ENCODE data around the gene MAL. TPM values are rescaled to one million over a fixed set of nuclear protein-coding genes. Genes with fewer than 3 reads are reported as not detected.

Gene MAL
- total RNA-seq (2016; rRNA removed; fragmentation: Illumina TruSeq; extraction: Trizol) (not detected in 2 replicates), polyA plus RNA-seq (2011; rRNA removed) (not detected in 2 replicates), polyA minus RNA-seq (2011; rRNA and poly(A)+ RNA removed; ENCODE audit: low replicate concordance) (not detected in 2 replicates), Bru-seq, nascent RNA (not detected), BruChase-seq, experiment 1, labeled RNA remaining after a 6-hour chase (not detected), BruChase-seq, experiment 2, labeled RNA remaining after a 2-hour chase (percentile 7 among the genes with signal in this experiment)
- total RNA-seq (2016; cell fraction: cytosol; rRNA removed; fragmentation: Illumina TruSeq; extraction: Trizol; ENCODE audit: low read depth) = not detected in 2 replicates
- not detected in 2 replicates for total RNA-seq (2016; cell fraction: insoluble cytoplasmic fraction; rRNA removed; fragmentation: Illumina TruSeq; extraction: Trizol)
- total RNA-seq (2016; cell fraction: membrane; rRNA removed; fragmentation: Illumina TruSeq; extraction: Trizol) = not detected in 2 replicates
- not detected in 2 replicates for total RNA-seq (2016; cell fraction: nucleus; rRNA removed; fragmentation: Illumina TruSeq; extraction: Trizol)
- not detected in 2 replicates for polyA plus RNA-seq (2011; cell fraction: cytosol; rRNA removed)
- not detected in 2 replicates for polyA plus RNA-seq (2011; cell fraction: nucleus; rRNA removed)
- not detected in 2 replicates for polyA plus RNA-seq (2012)
- polyA plus RNA-seq (2016; cell fraction: cytosol; fragmentation: Illumina TruSeq; extraction: Trizol; ENCODE audit: low read depth) = not detected in 2 replicates
- polyA plus RNA-seq (2016; cell fraction: insoluble cytoplasmic fraction; fragmentation: Illumina TruSeq; extraction: Trizol; ENCODE audit: low read depth) = not detected in 2 replicates
- polyA plus RNA-seq (2016; cell fraction: membrane; fragmentation: Illumina TruSeq; extraction: Trizol; ENCODE audit: low read depth) = not detected in 2 replicates
- not detected in 2 replicates for polyA plus RNA-seq (2016; cell fraction: nucleus; fragmentation: Illumina TruSeq; extraction: Trizol; ENCODE audit: insufficient read depth, low read depth)
- polyA minus RNA-seq (2011; cell fraction: cytosol; rRNA and poly(A)+ RNA removed) = not detected in 2 replicates
- not detected in 2 replicates for polyA minus RNA-seq (2011; cell fraction: nucleus; rRNA and poly(A)+ RNA removed)
- long read RNA-seq, experiment 1 = 0 reads
- long read RNA-seq, experiment 2 = 0 reads

- BruUV-seq (replicated peaks) = no TSS peak
- DNase-seq (ENCODE audit: low spot score) (no peak), ATAC-seq (no peak), FAIRE-seq (no peak)
- Histone ChIP-seq H3K9me3 (ENCODE audit: low read length) (no peaks in the 10 kb centered on the region), H3K9ac (ENCODE audit: insufficient read depth, low read depth, low read length) (no peak within 1 kb of the TSS), H2AFZ (ENCODE audit: low read length) (no peak within 1 kb of the TSS), H3K4me1 (ENCODE audit: insufficient read depth, low read length) (peaks cover 5% of the 10 kb centered on the region; the same call in 1 of the 2 replicates), H3K36me3 (replicated peaks in 1 of 2; ENCODE audit: control insufficient read depth in 1 of 2, insufficient read depth in 2 of 2, low read length in 2 of 2) (no peaks in the 10 kb centered on the region), H3K4me2 (ENCODE audit: low read depth, low read length) (no peak within 1 kb of the TSS), H3K27me3 (ENCODE audit: control insufficient read depth in 1 of 2, insufficient read depth in 2 of 2, low read length in 2 of 2) (peaks cover 14 to 81% of the 10 kb centered on the region in 2 experiments; a peak in 4 of 5 replicates), H3K27ac (ENCODE audit: extremely low read length, insufficient read depth, low read length) (no peak within 1 kb of the TSS), H3K79me2 (ENCODE audit: insufficient read depth, low read length) (no peaks in the 10 kb centered on the region), H3K4me3 (replicated peaks in 1 of 3; ENCODE audit: insufficient read depth in 1 of 3, low read depth in 2 of 3, low read length in 3 of 3) (no peak within 1 kb of the TSS), H4K20me1 (ENCODE audit: insufficient read depth, low read length) (no peaks in the 10 kb centered on the region; the same call in 1 of the 2 replicates)
- WGBS (ENCODE audit: low lambda C conversion rate) = 66% methylated on average over 38 of the region's 81 CpGs
- ChIA-PET POLR2A (no interaction called here), CTCF (ENCODE audit: low intra/inter-chr PET ratio, low total read pairs) (interaction anchor here (1.7 kb wide), 1 partner anchor 54 kb away, joined by 3 read pairs; no protein-coding TSS in a partner anchor)
- in situ Hi-C loops (cut with HindIII; ENCODE audit: extremely low pct_ligation_motif_present, low pct_unique_long_range_greater_than_20kb) = loop anchor here (10.0 kb wide), 1 partner anchor 49 kb away; no protein-coding TSS in a partner anchor
- TF ChIP-seq ZNF276 (CRISPR knock-in tag; IDR thresholded peaks at IDR 0.05; ENCODE audit: low read depth) (no peak), HNRNPLL (IDR thresholded peaks at IDR 0.05; ENCODE audit: low read depth, low read length, poor library complexity, severe bottlenecking) (peak; percentile 37)
- intact Hi-C loops (cut with micrococcal nuclease; ENCODE audit: unreplicated experiment) = no loop called here
Measured at GRCh38 chr2:95025406-95026319, at the start of gene MAL. Gene MAL, plus strand, starts transcription at chr2:95025708. Its CDS starts 85 bp downstream, at chr2:95025793.

All from HepG2 (cell line).